Dermis microvascular lymphatic vessel endothelial cell (primary cell): ENCODE results near the gene SLC4A2. TPM values are rescaled to one million over a fixed set of nuclear protein-coding genes. Genes with fewer than 3 reads are reported as not detected.

ENCODE experiments used
- DNase-seq, 2 donors: peaks; one replicate each; pipeline versions ENCODE4 v3.0.0 to v3.0.0-alpha.2; 2010; ENCODE audit warnings: low read depth in 2 of 2
- total RNA-seq: library from RNA; depleted of rRNA; stranded (reverse); fragments of >200 nt; gene quantifications from 2 replicates; pipeline ENCODE4 v1.2.1, GENCODE V29; 2014

SLC4A2 gene
- total RNA-seq, 1 donor from 2014 or later = 41.3 TPM

DNA sequence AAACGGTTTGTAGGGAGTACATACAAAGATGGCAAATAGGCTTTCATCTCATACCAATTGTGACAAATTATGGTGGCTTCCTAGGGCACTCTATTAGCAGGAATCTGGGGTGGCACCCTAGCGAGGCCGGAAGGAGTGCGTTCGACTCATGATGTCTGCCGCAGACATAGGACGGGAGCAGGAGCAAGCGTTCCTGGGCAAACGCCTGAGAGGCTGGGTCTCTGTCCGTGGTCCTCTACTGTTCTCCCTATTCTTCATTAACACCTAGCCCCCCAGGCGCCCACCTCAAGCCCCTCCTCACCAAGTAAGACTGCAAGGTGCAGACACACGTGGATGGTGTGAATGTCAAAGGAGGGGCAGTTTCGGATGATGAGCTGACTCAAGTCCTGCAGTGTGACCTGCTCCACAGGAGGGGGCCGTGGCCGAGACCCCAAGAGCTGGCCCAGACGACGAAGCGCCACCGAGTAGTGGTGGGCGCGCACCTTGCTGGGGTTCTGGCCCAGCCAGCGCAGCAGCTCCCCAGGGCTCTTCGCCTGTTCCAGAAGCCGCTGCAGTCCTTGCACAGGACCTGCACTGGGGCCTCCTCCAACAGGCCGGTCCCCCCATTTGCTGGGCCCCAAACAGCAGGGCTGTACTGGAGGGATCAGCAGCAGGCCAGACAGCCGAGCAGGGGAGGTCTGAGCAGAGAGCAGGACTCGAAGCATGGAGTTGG is 20.0 kb downstream of the SLC4A2 start:
- DNase-seq = no peak

DNA sequence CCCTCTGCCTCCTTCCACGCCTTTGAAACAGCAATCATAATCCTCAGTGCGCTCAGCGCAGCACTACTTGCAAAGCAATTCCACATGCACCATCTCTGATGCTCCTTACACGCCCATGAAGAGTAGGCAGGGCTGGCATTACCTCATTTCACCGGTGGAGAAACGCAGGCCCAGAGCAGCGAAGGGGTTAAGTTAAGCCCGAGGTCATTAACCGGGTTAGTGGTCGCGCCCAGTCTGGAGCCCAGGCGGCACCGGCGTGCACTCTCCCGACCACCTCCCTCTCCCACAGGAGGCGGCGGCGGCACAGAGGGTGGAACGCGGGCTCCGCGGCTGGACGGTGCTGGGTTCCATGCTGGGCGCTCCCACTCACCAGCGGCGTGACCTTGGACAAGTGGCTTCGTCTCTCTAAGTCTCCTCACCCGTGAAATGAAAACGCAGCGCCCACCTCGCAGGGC is 20.7 kb downstream of the SLC4A2 start:
- DNase-seq = peak in 1 of 2 donors; percentile 47

DNA sequence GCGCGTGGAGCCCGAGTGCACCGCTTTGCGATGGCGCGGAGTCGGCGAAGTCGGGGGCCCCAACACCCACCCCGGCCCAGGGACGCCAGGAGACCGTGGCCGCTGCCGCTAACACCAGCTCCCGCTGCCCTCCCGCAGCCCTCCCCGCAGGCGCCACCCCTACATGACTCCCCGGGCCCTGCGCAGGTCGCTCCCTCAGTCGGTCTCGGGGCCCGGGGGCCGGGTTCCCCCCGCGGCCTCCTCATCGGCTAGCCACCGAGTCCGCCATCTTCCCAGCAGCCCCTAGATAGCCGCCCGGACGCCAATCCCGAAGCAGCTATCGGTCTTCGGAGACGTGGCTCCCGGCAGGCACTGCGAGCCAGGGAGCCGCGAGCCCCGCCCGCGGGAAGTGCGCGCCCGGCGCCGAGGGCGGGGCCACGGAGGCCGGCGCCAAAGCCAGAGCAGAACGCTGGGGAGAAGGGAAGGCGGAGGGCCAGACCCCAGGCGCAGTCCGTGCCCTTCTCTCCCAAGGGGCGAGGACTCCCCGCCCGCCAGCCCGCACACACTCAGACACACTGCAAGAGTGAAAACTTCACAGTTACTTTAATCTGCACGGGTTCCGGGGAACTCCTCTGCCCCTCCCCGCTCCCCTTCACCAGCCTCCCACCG is 21.3 kb downstream of the SLC4A2 start, which contains the start of gene FASTK:
Gene FASTK, minus strand, starts transcription at position 288 of the 648 bp plus-strand sequence. Its CDS starts 43 bp downstream, at position 245.
- DNase-seq = peak; percentile 57 to 93

DNA sequence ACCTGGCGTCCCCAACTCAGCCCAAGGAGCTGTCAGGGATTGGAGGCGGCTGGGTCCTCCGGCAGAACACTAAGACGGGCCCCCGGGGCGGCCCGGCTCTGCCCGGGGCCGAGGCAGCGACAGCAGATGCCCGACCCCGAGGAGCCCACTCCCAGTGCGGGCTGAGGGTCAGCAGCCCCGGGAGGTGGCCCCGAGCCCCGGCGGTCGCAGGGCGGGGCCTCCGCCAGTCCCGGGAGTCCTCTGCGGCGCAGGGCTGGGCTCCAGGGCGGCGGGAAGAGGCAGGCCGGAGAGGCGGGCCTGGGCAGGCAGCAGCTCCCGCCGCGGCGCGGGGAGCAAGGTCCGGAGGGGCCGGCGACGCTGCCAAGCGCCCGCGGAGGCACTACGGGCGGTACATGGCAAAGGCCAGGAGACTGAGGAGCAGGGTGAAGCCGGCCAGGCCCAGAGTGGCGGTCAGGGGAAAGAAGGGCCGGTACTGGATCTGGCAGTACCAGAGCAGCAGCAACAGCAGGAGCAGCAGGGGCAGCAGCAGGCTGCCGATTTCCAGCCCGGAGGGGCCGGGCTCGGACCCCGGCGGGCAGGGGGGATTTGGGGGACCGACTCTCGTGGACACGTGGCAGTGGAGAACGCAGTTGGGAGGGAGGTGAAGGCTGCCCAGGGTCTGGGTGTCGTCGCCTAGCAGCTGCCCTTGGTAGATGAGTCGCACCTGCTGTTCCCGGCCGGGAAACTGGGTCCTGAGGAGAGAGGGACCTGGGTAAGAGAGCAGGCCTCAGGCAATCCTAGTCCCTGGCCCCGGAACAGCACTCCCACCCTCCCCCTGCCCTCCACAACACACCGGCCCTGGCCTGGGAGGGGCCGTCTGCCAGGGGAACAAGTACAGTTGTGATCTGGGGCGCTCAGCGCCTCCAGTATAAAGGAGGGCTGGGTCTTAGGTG is 22.0 kb downstream of the SLC4A2 start:
- peak in 1 of 2 donors; percentile 35 for DNase-seq

DNA sequence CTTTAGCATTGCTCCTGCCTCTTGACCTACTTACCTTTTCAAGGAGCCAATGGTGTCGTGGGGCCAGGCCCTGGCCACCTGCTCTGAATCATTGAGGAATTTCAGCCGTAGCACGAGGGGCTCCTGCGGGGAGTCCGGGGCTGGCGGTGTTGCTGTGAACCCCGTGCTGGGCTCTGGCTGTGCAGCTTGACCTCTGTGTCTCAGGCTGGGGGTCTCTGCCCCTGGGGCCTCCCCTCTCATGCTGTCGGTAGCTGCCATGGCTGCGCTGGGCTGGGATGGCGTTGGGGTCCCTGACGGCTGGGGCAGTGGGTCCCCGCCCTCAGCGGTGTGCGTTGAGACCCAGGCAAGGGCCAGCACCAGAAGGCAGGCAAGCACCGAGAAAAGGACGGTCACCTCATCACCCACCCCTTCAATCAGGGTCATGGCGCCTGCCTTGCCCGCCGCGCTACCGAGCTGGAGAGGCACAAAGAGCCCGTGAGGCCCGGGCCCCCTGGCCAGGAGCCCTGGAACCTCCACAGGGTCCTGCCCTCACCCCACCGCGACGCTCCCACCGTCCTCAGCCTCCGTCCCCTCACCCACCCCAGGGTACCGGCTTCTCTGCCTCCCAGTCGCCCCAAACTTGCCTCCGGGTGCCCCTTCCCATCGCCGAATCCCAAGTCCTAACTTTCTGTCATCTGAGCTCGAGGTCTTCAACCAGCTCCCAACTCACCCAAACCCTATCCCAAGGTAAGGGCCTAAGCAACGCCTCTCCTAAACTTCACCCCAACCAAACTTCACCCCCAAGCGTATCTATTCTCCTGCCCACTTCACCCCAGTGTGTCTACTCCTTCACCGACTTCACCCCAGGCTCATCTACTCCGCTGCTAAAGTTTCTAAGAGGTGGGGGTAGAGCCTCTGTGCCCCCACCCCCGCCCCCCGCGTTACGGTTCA is 23.0 kb downstream of the SLC4A2 start:
- DNase-seq = no peak

DNA sequence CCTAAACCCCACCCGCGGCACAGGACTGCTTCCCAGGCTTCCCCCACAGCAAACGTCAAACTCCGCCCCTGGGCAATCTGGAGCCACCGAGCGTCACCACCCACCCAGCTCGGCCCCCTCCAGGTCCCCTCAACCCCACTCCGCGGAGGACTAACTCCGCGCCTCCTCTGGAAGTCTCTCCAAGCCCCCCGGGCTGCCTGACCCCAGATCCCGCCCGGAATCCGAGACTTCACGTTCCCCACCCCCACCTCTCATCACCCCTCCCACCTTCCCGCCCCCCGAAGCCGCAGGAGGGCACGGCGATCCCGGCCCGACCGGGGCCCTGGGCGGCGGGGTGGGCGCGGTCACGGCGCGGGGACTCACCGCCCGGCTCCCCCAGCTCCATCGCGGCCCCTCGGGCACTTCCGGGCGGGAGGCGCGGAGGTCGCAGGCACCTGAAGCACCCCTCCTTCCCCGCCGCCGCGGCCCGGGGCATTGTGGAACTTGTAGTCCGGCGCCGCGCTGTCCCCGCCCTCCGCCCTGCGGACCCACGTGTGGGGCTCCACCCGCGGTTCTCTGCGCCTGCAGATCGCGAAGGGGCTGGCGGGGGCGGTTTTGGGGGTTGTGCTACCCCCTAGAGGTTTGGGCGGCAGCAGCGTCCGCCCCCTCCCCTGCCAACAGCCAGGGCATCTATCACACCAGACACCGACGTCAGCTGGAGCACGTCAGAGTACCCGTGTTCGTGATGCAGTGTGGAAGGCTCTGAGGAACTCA is 23.9 kb downstream of the SLC4A2 start, which contains the start of gene TMUB1:
Gene TMUB1, minus strand, starts transcription at position 423 of the 753 bp plus-strand sequence. CDS start 930 bp downstream, outside the sequence.
- DNase-seq = peak in 1 of 2 donors; percentile 70

DNA sequence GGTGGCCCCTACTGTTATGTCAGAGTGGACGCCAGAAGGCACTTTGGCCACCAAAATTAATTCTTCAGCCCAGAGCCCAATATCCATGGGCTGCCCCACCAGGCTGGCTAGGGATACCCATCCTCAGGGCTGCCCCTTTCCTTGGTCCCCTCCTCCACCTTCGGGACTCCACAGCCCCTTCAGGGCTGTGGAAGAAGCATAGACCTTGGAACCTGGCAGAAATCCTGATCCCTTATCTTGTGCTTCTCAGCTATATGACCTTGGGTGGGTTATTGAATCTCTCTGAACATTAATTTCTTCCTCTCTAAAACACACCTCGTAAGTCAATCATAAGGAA is 24.4 kb downstream of the SLC4A2 start:
- DNase-seq = no peak

DNA sequence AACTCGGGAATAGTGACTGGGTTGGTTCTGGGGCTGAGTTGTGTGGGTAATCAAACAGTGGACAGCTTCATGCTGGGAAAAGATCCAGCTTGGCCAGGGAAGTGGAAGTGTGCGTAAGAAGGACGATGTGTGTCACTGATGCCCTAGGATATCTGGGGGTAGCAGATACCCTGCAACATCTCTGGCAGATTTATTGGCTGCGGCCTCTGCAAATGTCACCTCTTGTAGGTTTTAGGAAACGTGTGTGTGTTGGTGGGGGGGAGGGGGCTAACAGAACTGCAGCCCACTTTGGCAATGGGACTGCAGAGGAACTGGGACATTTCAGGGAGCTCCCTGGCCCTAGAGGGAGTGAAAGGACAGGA is 25.9 kb downstream of the SLC4A2 start:
- DNase-seq = peak; percentile 50 to 58

DNA sequence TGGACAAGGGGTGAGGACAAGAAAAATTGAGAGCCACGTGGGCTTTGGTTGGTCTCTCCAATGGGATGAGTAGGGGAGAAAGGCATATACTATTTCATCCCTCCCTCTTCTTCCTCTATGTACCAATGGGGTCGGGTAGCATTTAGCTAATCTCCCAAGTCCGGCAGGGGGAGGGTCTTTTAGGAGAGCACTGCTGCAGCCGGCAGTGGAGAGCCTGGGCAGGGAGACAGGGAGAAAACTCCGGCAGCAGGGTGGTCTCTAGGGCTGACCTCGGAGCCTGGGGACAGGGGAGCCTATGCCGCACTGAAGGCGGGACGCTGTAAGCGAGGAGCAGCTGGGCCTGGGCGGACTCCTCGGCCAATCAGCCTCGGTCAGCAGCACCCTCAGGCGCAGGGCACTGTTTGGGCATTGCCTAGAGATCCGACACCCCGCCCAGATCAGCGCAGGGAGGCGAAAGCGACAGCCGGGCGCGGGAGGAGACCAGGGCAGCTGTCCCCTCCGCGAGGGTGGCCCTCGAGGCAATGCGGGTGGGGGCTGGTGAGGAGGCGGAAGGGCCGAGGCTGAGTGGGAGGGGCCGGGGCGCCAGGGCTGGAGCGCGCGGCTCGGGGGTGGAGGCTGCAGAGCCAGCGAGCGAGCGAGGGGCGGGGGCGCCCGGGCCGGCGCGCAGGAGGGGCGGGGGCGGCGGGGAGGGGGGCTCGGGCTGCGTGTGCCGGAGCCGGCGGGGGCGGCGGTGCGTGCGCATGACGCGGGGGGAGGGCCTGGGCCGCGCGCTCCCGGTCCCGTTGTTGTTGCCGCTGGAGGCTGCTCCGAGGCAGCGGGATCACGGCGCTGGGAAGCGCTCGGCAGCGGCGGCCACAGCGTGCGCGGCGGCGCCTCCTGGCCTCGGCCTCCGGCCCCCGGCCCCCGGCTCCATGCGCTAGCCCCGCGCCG is 26.6 kb downstream of the SLC4A2 start, which contains the start of gene AGAP3:
Gene AGAP3, plus strand, starts transcription at position 785 of the 930 bp plus-strand sequence. CDS start 267 bp downstream, outside the sequence.
- peak; percentile 42 to 88 for DNase-seq

DNA sequence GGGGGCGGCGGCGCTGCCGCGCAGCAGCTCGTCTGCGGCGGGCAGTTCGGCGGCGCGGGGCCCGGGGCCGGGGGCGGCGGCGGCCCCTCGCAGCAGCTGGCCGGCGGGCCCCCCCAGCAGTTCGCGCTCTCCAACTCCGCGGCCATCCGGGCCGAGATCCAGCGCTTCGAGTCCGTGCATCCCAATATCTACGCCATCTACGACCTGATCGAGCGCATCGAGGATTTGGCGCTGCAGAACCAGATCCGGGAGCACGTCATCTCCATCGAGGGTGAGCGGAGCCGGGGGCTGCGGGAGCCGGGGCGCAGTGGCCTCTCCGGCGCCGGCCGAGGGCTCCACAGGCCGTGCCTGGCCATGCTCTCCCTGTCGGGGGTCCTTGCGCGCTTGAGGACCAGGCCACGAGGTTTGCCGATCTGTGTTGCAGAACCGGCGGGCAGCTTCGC is 27.4 kb downstream of the SLC4A2 start:
- DNase-seq = peak in 1 of 2 donors; percentile 41

DNA sequence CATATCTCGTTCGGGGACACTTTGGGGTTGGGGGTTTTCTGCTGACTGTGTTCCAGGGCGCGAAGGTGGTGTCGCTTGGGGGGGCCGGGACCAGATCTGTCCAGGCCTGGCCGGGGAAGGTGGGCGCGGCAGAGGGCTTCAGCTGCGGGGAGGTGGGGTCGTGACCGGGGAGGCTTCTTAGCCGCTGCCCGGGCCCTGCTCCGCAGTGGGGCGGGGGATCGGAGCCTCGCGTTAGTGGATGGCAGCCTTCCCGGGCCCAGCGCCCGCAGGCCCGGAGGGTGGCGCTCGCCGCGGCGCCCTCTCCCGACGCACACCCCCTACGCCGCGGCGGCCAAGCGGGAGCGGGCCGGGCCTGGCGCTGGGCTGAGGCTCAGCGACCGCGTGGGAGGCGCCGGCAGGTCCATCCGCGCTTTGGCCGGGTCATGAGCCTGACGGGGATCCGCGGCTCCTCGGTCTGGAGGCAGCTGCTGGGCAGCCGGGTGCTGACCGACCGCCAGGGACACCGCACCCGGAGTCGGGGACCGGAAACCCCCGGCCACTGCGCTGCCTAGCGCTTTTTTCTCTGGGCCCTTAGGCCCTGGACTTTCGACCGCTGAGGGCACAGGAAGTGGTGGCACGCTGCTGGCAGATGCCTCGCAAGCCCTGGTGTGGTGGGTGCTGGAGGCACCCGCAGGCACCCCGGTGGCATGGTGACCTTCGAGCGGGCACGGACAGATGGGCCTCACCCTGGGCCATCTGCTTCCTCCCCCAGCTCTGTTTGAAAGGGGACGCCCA is 28.0 kb downstream of the SLC4A2 start:
- peak in 1 of 2 donors; percentile 58 for DNase-seq

DNA sequence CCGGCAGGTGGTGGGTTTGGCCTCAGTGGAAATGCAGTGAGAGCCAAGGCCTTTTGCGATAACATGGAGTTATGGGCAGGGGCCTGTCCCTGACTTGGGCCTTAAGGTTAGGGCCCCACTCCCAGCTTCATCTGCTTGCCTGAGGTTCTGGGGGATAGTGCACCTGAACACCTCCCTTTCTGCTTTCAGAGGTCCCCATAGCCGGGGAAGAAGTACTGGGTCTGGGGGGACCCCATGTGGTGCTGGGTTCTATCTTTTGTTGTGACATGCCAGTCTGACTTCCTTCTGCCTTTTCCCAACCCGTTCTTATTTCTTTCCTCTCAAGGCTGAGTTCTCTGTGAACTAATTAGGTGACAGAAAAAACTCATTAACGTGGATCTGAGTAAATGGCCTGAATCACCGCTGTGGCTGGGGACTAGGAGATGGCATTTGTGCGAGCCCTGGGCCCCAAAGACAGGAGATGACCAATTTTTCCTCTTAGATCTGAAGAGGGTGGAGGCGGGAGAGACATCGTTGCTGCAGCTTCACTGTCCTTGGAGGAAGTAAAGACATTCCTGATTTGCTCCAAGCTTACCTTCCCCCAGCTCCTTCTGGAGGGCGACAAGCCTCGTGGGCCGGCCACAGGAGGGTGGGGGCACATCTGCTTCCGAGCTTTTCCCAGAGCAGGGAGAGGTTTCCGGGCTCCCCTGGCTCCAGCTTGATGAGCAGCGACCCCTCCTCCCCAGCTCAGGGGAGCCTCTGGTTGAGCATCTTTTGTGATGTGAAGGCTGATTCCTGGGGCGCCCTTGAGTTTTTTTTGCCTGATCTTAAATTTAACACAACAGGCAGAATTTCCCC is 28.8 kb downstream of the SLC4A2 start:
- DNase-seq = peak in 1 of 2 donors; percentile 52

DNA sequence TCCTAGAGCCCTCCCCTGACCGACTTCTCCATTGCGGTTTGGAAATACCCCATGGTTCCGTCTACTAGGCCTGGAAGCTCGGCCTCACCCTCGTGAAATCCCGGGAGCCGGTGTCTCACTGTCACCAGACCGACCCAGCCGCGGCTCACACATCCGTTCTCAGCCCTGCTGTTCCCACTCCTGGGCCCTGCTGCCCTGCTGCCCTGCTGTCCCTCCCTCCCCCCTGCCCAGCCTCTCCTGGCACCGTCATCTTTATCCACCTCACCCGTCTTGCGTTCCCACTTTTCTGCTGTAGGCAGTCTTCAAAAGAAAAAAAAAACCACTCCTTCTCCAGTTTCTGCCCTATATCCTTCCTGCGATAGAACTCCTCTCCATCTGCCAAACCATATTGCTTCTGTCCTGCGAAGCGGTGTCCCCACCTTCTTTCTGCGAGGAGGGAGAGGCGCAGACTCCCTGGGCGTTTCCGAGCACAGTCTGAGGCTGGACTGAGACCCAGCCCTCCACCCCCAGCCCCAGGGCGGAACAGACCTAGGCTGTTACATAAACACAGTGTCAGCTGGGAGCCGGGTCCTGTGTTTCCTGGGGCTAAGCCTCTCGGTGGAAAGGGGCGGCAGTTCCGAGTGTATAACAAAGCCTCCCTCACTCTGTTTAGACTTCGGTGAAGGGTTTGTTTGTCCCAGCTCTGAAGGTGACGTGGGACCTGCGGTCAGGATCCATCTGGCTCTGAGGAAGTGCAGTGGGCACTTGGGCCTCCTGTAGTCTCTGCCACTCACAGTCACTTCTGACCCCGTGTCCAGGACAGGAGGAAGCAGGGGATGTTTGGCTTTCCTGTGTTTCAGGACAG is 29.7 kb downstream of the SLC4A2 start:
- peak; percentile 93 to 97 for DNase-seq

DNA sequence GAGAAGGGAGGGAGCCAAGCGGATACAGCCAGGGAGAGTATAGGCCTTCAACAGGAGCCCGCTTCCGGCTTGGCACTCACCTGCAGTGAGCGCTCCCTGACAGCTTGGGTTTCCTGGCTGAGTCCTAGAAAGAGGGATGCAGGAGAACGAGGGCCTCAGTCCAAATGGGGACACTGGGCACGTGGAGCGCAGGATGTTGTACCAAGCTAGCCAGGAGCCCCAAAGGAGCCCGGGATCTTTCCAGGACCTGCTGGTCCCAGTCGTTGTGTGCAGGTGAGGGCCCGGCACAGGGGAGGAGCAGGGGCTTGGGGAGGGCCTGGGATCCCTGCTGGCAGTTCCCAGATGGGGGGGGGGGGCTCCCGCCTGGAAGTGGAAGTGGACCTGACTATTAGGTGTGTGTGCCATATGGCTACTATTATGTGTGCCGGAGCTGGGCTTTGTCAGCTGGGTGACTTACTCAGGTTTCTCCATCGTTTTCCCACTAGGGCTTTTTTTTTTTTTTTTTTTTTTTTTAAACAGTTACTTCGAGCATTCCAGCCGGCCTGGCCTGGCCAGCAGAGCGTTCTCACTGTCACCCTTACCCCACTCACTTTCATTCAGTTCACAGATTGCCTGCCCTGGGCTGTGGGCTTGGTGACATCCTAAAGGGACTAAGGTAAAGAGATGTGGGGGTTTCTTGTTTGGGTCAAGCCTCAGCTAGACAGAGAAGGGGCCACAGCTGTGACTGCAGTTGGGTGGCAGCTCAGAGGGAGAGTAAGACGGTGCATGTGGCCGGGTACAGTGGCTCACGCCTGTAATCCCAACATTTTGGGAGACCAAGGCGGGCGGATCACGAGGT is 30.7 kb downstream of the SLC4A2 start:
- DNase-seq = peak in 1 of 2 donors; percentile 53

DNA sequence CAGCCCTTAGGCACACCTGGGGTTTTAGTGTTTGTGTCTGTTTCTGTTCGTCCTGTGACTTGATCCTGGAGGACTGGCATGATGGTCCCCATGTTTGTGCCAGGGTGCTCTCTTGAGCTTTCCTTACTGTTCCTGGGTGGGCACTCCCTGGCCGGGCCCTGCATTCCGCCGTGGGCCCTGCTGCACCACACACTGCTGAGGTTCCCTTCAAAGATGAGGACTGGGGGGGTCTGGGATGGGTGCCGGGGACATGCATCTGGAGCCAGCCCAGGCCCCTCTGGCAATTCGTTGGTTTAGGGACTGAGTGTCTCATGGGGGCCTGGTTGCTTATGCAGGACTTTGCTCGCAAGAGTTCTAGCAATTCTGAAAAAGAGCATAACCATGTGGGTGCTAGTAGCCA is 31.6 kb downstream of the SLC4A2 start:
- no peak for DNase-seq
